ENCODE measurements around the gene IFITM2.
A peak's percentile ranks its signal among the peaks of the same experiment; 100 is the strongest.
"Not testable (repeated sequence)": the region's sequence is repeated elsewhere in the genome, so short reads cannot be mapped to it uniquely, and the experiment has no call there.

The IFITM2 gene

DNA sequence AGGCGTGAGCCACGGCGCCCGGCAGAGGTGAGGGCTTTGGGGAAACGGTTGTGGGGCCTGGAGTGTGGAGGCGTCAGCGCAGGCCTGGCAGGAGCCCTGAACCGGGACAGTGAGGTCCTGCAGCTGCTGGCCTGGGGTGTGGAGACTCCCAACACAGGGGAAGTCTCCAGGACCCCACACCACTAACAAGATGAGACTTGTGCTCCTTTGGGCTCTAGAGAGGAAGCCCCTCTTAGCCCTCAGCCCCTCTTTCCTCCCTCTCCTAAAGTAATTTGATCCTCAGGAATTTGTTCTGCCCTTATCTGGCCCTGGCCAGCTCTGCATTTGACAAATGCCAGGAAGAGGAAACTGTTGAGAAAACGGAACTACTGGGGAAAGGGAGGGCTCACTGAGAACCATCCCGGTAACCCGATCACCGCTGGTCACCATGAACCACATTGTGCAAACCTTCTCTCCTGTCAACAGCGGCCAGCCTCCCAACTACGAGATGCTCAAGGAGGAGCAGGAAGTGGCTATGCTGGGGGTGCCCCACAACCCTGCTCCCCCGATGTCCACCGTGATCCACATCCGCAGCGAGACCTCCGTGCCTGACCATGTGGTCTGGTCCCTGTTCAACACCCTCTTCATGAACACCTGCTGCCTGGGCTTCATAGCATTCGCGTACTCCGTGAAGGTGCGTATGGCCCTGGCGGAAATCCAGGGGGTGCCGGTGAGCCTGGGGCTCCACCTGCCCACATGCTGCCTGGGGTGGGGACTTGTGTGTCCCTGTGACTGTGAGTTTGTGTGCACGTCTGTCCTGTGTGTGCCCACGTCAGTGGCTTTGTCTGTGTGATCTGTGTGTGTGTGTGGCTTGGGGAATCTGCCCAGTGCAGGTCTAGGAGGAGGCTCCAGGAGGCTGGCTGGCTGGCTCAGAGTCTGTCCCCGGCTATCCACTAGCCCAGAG, at the start of gene IFITM2:
IFITM2 (plus strand) TSS at position 51 of the 943 bp plus-strand sequence; CDS start at position 428, 377 bp downstream.
- FAIRE-seq, result not testable (repeated sequence)
- peak; percentile 21 for DNase-seq (ENCODE audit: low spot score)

DNA sequence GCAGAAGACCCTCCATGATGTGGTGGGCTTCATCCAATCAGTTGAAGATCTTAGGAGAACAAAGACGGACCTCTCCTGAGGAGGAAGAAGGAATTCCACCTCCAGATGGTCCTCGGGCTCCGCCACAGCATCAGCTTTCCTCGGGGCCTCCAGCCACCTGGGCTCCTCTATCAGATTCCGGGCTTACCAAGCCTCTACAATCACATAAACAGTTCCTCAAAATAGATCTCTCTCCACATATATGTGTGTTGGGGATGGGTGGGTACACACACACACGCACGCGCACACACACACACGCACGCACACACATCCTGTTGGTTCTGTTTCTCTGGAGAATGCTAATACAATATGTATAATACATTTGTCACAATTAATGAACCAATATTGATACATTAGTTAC, 48.2 kb upstream of the IFITM2 start:
- FAIRE-seq (no peak), DNase-seq (ENCODE audit: low spot score) (no peak)

DNA sequence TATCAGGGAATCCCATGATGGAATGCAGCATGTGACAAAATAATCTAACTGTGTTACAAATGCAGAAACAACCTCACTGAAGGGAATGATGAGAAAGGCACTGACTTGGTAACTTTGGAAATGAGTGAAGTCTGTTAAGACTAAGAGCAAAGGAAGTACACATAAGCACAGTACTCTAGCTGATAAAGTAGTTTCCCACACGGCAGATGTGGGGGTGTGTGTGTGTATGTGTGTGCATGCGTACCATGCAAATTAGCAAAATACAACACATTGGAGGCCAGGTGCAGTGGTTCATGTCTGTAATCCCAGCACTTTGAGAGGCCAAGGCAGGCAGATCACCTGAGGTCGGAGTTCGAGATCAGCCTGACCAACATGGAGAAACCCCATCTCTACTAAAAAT, 46.0 kb upstream of the IFITM2 start:
- FAIRE-seq, result no peak
- no peak for DNase-seq (ENCODE audit: low spot score)

DNA sequence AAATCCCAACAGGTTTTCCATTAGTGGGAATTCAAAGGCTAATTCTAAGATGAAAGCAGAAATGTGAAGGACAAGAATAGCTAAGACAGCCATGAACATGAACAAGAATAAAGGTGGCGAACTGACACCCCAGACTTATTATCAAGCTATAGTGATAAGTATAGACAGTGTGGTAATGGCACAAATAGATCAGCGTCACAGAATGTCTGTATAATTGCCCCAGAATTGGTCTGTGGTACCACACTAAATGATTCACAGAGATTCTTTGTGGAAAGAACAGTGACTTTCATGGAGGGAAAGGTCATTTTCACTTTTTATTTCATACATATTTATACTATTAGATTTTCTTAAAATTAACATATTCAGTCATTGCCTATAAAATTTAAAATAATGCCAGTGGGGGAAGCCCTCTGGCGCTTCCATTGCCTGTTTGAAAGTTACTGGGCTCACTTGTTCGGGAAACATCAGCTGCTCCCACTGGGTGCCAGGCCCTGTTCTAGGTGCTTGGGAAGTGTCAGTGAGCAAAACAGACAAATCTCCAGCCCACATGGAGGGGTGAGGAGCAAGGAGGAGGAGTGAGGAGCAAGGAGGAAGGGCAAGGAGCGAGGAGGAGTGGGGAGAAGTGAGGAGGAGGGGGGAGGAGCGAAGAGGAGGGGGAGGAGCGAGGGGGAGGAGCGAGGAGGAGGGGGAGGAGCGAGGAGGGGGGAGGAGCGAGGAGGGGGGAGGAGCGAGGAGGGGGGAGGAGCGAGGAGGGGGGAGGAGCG, 40.8 kb upstream of the IFITM2 start:
- FAIRE-seq (no peak), DNase-seq (ENCODE audit: low spot score) (no peak)

DNA sequence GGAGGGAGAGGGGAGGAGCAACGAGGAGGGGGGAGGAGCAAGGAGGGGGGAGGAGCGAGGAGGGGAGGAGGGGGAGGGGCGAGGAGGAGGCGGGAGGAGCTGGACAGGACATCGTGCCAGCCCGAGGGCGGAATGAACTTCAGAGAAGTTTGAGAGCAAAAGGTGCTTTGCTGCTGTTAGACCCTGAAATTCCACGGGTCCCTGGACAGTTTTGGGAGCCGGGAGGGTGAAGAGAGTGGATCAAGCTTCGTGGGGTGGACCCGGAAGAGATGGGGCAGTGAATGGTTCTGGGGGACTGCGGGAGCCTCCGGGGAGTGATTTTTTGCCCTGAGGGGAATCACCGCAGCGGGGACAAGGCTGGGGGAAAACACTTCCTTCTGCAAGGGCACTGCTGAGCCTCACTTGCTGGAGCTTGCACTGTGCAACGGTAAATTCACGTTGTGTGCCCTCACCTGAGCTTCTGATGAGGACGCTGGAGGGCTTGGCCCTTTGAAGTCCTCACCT, 40.1 kb upstream of the IFITM2 start:
- no peak for DNase-seq (ENCODE audit: low spot score)
- FAIRE-seq, result no peak

DNA sequence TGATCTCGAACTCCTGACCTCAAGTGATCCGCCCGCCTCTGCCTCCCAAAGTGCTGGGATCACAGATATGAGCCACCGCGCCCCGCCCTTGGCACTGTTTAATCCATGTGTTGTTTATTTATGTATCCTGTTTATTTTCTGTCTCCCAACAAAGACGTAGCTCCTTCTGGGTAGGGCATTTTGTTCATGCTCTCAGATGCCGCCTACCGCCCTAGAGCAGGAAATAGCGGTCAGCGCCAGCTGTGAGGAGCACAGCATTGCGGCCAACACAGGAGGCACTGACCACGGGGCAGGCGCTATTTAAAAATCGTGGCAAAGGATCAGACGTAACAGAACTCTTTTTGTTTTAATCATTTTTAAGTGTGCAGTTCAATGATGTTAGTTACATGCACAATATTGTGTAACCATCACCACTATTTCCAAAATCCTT, 38.9 kb upstream of the IFITM2 start:
- FAIRE-seq, result not testable (repeated sequence)

DNA sequence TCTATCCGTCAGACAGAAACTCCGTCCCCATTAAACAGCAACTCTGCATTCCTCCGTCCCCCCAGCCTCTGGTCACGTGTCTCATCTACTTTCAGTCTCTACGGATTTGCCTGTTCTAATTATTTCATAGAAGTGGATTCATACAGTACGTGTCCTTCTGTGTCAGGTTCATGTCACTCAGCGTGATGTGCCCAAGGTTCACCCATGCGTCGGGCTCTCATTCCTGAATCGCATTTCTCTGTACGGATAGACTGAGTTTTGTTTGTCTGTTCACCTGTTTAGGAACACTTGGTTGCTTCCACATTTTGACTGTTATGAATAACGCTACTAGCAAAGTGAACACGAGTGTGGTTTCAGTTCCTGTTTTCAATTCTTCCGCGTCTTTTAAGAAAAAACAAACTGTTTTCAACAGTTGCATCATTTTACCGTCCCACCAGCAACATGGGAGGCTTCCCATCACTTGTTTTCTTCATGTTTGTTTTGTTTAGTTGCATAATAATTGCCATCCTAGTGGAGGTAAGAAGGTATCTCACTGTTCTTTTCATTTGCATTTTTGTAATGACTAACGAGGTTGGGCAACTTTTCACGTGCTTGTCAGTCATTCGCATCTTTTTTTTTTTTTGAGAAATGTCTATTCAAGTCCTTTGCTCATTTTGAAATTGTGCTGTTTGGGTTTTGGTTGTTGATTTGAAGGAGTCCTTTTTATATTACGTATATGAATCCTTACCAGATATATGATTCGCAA, 38.3 kb upstream of the IFITM2 start:
- FAIRE-seq, result no peak

More for the DNA sequence above, 38.9 kb upstream of the IFITM2 start:
- not testable (repeated sequence) for DNase-seq (ENCODE audit: low spot score)

DNA sequence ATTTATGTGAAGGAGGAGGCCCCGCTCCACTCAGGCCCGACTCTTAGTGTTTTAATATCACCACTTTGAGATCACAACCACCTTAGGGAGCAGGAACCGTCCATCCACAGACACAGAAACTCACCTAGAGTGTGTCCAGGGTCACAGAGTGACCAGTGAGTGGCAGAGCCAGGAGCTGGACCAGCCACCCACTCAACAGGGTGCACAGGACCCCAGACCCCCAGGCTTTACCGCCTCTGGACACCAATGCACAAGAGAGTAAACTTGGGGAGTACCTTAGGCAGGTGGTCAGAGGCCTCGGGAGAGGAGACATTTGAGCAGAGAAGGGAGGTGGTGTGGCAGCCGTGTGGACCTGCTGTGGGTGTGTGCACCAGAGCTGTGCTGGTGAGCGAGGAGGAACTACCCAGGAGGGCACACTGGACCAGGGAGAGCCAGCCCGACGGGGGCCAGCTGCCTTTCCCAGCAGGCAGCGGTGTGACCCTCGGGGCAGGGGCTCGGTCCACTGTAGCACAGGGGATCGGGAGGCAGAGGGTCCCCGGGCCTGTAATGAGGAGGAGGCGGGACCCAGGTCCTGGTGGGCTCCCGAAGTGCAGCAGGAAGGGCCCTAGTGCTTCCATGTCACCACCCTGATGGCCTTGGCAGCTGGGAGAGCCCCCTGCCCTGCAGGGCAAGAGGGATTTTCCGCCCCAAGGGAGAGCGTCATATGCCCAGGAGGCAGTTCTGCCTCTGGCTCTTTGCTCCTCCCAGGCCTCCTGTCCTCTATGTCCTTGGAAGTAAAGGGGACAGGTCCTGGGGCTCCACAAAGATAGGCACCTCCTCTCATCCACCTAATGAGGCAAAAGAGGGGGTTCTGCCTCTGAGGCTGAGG, 36.9 kb upstream of the IFITM2 start:
- no peak for DNase-seq (ENCODE audit: low spot score)
- FAIRE-seq, result no peak

More for the DNA sequence above, 38.3 kb upstream of the IFITM2 start:
- DNase-seq (ENCODE audit: low spot score), result no peak

DNA sequence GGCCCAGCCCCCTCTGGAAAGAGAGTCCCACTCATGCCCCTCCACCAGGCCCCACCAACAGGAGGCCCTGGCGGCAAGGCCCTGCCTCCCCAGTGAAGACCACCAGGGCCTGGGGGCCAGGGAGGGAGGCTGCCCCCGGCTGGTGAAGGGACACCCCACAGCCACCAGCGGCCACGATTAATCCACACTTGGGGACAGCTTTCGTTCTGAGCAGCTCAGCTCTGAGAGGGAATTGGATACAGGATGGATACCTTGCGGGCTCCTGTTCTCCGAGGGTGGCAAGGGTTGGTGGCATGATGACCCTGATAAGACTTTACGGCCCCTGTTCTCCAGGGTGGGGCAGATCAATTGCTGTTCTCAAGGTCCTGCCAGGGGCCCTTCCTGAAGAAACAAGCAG, 36.3 kb upstream of the IFITM2 start:
- no peak for FAIRE-seq
- no peak for DNase-seq (ENCODE audit: low spot score)

DNA sequence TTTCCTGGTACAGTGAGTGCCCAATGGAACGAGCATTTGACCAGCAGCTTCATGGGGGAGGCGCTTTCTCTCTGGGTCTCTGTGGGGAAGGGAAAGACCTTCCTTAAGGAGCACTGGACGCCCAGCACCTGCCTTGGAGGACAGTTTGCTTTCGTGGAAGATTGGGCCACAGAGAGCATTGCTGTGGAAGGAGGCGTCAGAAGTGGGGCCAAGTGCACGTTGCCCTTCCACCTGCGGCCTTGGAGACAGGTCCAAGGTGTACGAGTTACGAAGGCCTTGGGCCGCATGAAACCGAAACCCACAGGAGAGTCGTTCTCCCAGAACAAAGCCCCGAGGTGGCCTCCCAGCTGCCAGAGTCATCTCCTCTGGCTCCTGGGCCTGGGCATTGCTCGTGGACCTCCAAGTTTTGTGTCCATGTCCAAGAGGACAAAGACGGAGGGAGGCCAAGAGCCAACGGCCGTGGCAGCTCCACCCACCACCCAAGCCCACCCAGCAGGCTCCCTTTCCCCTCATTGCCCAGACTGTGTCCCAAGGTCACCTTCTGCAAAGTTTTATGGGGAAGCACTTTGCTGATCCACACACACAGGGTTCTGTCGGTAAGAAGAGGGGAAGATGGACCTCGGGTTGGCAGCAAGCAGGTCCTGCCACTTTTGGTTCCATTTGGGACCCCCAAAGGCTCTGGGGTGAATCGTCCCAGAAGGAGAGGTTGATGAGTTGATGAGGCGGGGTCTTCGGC, 35.3 kb upstream of the IFITM2 start:
- DNase-seq (ENCODE audit: low spot score), result no peak

DNA sequence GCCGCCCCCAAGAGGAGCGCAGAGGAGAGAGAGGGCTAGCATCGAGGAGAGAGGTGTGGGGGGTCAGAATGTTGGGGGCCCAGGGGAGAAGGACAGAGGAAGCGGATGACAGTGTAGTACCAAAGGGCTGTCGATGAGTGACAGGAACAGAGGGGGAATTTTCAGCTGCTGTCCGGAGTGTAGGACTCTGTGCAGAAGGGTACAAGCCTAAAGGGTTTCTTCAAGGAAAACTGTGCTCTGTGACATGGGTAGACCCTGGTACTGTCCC, 34.8 kb upstream of the IFITM2 start:
- DNase-seq (ENCODE audit: low spot score), result no peak
- no peak for FAIRE-seq

More for the DNA sequence above, 35.3 kb upstream of the IFITM2 start:
- no peak for FAIRE-seq

DNA sequence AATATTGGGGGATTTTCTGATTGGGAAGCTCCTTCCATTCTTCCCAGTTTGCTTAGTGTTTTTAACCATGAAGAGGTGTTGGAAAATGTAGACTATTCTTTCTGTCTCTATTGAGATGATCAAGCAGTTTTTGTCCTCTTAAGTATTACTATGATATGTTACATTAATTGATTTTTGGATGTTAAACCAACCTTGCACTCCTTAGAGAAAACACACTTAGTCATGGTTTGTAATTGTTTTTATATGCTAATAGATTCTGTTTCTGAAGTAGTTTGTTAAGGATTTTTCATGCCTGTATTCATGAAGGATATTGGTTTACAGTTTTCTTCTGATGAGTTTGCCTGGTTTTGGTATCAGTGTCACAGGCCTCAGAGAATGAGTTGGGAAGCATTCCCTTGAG, 31.4 kb upstream of the IFITM2 start:
- DNase-seq (ENCODE audit: low spot score) (no peak), FAIRE-seq (no peak)

DNA sequence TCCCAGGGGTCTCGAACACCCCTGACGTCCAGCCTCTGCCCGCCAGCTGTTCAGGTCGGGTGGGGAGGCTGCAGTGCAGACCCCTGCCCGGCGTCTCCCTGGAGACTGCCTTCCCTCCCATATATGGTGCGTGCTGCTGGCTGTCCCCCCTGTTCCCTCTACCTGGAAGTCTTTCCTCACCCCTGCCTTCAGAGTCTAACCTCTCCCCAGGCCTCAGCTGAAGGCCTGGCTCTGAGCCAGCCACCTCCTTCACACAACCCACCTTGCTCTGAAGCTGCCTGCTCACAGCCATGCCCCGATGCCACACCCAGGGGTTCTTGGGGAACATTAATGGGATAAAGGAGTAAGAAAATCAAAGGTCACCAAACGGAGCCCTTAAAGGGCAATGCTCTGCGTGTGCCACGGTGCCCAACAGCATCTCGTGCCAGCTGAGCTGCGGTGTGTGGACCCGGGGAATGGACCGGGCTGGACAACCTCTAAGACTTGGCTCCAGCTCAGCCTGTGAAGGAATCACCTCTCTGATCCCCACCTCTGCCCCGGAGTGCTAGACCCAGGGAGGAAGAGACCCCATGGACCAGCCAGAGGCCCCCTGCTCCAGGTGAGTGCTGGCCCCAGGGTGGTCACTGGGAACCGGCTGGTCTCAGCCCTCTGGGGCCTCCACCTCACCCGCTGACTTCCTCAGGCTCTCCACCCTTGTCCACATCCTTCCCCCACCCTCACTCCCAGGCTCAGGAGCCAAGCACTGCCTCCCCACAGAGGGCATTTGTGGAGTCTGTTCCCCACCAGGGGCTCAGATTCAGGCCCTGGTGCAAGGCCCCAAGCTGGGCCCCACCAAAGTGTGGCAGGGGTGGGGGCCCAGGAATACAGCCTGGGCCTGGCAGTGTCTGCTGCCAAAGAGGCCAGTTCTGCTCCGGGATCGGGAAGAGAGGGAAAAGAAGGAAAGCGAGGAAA, 29.3 kb upstream of the IFITM2 start, which contains the start of gene NLRP6:
NLRP6 (plus strand) TSS at position 407 of the 951 bp plus-strand sequence; CDS start at position 570, 163 bp downstream.
- no peak for FAIRE-seq
- DNase-seq (ENCODE audit: low spot score), result no peak

DNA sequence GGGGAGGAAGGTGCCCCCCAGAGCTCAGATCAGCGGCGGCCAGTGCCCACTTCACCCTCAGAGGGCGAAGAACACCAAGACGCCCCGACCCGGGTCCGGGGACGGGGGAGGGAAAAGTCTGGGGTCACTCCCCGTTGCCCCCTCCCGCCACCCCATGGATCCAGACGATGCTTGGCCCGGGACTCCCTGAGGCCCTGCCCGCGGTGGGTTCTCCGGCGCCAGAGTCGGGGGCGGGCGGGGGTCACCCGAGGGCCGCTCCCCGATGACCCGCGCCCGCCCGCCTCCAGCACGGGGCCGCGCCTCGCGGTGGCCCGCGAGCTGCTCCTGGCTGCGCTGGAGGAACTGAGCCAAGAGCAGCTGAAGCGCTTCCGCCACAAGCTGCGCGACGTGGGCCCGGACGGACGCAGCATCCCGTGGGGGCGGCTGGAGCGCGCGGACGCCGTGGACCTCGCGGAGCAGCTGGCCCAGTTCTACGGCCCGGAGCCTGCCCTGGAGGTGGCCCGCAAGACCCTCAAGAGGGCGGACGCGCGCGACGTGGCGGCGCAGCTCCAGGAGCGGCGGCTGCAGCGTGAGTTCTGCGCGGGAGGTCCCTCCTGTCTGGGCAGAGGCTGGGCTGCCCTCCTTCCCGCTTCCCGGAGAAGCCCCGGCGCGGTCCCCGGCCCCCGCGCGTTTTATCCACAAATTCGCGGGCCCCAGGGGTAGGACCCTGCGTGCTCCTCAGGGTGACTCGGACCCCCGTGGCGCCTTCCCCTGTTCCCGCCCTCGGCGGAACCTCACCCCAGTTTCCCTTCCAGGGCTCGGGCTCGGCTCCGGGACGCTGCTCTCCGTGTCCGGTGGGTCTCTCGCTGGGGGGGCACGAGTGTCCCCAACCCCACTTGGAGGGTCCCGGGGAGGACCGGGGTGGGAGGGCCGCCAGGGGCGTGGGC, 28.3 kb upstream of the IFITM2 start:
- FAIRE-seq (no peak), DNase-seq (ENCODE audit: low spot score) (no peak)

DNA sequence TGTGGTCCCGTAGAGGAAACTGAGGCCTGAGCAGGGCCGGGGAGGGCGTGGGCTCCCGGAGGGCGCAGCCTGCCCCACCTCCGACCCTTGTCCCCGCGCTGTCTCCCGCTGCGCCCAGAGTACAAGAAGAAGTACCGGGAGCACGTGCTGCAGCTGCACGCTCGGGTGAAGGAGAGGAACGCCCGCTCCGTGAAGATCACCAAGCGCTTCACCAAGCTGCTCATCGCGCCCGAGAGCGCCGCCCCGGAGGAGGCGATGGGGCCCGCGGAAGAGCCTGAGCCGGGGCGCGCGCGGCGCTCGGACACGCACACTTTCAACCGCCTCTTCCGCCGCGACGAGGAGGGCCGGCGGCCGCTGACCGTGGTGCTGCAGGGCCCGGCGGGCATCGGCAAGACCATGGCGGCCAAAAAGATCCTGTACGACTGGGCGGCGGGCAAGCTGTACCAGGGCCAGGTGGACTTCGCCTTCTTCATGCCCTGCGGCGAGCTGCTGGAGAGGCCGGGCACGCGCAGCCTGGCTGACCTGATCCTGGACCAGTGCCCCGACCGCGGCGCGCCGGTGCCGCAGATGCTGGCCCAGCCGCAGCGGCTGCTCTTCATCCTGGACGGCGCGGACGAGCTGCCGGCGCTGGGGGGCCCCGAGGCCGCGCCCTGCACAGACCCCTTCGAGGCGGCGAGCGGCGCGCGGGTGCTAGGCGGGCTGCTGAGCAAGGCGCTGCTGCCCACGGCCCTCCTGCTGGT, 27.5 kb upstream of the IFITM2 start:
- no peak for DNase-seq (ENCODE audit: low spot score)
- no peak for FAIRE-seq

DNA sequence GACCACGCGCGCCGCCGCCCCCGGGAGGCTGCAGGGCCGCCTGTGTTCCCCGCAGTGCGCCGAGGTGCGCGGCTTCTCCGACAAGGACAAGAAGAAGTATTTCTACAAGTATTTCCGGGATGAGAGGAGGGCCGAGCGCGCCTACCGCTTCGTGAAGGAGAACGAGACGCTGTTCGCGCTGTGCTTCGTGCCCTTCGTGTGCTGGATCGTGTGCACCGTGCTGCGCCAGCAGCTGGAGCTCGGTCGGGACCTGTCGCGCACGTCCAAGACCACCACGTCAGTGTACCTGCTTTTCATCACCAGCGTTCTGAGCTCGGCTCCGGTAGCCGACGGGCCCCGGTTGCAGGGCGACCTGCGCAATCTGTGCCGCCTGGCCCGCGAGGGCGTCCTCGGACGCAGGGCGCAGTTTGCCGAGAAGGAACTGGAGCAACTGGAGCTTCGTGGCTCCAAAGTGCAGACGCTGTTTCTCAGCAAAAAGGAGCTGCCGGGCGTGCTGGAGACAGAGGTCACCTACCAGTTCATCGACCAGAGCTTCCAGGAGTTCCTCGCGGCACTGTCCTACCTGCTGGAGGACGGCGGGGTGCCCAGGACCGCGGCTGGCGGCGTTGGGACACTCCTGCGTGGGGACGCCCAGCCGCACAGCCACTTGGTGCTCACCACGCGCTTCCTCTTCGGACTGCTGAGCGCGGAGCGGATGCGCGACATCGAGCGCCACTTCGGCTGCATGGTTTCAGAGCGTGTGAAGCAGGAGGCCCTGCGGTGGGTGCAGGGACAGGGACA, 26.7 kb upstream of the IFITM2 start:
- FAIRE-seq, result no peak
- DNase-seq (ENCODE audit: low spot score), result no peak
